Fibroblast of pulmonary artery (primary cell): ENCODE results near the gene DCBLD2.

Source experiments
- DNase-seq: peaks from one replicate; pipeline ENCODE4 v3.0.0-alpha.2; 2010; ENCODE audit warnings: low read depth
- H3K4me3 ChIP-seq: replicated peaks from 2 replicates; pipeline ENCODE4 v1.5.1; 2011; ENCODE audit warnings: low read depth, mild to moderate bottlenecking, control low read depth, low read length, moderate library complexity
- TF ChIP-seq, protein P1 (sequence below): IDR thresholded peaks from 2 replicates; pipeline ENCODE4 v1.5.1; 2011; ENCODE audit warnings: mild to moderate bottlenecking, control low read depth, low read length, inconsistent platforms; ENCODE audit errors: missing control alignments

Gene DCBLD2

DNA sequence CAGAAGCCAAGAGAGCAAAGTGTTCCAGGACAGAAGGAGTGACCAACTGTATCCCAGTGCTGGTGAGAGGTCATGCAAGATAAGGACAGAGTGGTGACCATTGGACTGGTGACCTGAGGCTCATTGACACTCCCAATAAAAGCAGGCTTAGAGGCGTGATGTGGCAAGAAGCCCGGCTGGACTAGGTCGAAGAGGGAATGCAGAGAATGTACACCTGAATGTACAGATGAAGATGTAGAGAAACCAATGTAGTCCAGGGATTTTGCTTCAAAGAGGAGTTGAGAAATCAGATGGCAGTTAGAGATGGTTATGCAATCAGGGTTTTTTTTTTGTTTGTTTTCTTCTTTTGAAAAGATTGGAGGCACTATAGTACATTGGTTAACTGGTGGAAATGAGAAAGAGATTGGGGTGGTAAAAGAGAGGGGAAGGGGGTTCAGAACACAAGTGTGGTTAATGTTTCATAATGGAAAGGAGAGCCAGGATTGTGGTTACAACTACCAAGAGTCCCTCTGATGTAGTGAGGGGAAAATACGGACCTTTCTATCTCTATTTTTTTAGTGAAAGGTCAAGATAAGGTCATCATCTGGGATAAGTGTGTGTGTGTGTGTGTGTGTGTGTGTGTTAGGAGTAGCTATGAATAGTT lies 115.0 kb downstream of the DCBLD2 start:
- H3K4me3 ChIP-seq = no peak overlapping the region
- TF ChIP-seq, protein P1, sequence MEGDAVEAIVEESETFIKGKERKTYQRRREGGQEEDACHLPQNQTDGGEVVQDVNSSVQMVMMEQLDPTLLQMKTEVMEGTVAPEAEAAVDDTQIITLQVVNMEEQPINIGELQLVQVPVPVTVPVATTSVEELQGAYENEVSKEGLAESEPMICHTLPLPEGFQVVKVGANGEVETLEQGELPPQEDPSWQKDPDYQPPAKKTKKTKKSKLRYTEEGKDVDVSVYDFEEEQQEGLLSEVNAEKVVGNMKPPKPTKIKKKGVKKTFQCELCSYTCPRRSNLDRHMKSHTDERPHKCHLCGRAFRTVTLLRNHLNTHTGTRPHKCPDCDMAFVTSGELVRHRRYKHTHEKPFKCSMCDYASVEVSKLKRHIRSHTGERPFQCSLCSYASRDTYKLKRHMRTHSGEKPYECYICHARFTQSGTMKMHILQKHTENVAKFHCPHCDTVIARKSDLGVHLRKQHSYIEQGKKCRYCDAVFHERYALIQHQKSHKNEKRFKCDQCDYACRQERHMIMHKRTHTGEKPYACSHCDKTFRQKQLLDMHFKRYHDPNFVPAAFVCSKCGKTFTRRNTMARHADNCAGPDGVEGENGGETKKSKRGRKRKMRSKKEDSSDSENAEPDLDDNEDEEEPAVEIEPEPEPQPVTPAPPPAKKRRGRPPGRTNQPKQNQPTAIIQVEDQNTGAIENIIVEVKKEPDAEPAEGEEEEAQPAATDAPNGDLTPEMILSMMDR = no peak
- DNase-seq = peak; percentile 59

DNA sequence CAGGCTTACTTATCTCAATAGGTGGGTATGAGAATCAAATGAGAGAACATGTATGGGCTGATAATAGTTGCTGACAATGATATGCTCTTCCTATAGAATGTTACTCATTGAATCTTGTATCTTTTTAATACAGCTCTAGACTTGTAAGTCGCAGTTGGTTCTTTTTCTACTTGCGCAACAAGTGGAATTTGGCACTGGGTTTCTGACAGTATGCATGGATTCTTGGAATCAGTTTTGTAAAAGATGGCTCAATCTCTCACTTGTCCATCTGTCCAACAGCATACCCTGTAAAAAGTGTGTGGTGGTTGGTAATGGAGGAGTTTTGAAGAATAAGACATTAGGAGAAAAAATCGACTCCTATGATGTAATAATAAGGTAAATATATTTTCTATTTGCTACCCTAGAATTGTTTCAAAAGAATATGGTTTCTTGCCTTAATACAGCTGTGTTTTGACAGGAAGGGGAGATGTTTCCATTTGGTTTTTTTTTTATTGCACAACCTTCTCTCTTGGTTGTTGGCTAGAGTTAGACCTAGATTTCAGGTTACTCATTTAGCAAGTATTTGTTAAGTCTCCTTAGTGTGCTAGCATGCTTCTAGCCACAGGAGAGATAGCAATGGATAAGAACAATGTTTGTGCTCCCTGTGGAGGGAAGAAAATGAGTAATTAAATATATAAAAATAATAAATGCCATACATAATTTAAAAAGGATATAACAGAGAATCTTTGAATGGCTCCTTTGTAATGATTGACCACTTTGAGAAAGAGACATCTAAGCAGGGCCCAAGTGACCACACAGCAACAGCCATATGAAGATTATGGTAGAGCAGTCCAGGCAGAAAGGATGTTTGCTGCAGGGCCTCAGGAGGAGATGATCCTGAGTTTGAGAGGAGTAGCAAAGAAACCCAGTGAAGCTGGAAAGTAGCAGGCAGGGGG lies 116.6 kb downstream of the DCBLD2 start:
- DNase-seq = peak; percentile 96
- TF ChIP-seq, protein P1 = no peak
- no peak overlapping the region for H3K4me3 ChIP-seq

DNA sequence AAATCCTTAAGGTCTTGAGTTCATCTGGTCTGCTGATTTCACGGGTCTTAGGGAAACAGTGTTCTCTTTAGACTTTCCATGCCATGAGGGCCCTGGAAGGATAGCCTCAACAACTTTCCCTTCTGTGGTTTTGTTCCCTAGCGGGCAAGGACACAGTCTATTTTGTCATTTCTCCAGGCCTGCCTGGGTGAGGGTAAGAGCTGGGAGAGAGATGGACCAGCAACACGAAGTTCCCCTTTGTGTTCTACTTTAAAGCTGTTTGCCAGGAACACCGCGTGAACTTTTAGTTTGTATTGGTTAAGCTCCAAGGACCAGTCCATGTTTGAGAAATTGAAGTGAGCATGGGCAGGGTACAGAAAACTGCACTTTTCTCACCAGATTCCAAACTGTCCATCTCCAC lies 117.5 kb downstream of the DCBLD2 start:
- TF ChIP-seq, protein P1 = no peak
- no peak overlapping the region for H3K4me3 ChIP-seq
- no peak for DNase-seq

DNA sequence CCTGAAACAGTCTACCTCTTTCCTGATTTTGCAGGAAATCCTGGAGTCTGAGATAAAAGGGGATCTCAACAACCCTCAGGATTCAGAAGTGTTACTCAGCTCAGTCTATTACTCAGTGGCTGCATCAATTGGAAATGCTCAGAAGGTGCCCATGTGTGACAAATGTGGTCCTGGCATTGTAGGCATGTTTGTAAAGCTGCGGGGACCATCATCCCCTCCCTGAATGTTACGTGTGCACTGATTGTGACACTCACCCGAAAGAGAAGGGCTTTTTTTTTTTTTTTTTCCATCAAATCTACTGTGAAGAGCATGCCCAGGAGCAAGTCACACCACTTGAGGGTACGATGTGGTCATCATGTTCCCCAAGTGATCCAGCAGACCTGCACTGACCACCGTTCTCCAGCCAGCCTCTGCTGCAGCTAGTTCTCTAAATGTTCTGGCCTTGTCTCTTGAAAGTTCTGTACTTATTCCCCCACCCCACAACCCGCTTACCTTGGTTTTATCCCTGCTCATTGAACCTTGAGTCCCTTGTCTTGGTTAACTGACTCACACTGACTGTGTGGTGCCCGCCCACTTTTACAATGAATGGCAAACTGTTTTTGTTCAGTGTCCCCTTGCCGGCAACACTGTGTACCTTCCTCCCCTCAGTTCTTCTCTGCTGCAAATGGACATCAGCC lies 118.5 kb downstream of the DCBLD2 start:
- DNase-seq = no peak
- H3K4me3 ChIP-seq = no peak overlapping the region
- TF ChIP-seq, protein P1 = no peak

DNA sequence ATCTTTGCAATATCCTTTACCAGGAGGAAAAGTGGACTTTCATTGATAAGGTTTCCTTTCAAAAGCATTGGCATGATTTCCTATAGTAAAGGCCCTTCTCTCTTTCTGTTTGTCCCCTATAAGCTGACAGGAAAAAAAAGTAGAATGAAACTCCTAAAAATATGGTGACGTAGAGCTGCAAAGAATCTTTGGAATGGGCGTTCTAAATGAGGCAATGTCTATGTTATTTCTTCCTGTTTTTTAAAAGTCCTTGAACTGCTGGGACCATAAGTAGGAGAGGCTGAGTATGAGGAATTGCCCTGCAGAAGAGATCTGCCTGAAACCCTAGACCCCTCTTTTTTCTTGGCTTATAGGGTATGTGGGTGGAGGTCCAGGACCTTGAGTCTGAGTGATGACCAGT lies 121.2 kb downstream of the DCBLD2 start:
- TF ChIP-seq, protein P1 = no peak
- peak; percentile 88 for DNase-seq
- no peak overlapping the region for H3K4me3 ChIP-seq

DNA sequence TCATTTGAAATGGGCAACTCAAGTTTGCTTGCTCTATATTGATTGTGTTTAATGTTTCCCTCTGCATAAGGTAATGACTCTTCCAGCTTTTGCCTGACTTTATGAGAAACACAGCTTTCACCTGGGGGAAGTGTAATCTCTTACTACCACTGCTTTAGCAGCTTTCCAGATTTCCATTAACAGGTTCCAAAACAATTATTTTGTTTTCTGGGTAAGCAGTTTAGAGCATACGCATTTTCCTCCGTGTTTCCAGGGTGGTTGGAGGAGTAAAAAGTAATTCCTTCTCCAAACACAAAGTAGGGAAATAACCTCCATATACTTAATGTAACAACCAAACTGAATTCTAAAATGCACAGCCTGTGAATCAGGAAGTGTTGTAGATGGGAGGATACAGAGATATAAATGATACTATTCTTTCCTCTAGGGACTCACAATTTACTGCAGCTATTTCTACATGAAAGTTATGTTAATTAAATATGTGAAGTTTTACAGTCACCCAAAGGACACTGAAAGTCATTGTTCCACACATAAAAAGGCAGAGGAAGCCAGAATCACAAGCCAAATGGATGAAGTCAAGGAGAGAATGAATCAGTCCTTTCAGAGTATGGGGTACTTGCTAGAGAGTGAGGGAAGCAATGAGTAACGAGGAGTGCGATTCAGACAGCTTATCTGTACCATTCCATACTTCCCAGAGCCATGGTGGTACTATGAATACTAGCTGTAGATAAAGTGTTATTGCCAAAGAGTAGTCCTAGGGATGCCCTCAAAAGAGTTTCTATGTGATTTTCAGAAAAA lies 121.8 kb downstream of the DCBLD2 start:
- TF ChIP-seq, protein P1 = no peak
- DNase-seq = peak; percentile 87
- H3K4me3 ChIP-seq = no peak overlapping the region
